Colonic mucosa (tissue), 4 donors: ENCODE results near the gene ZDHHC14. TPM values are rescaled to one million over a fixed set of nuclear protein-coding genes. Genes with fewer than 3 reads are reported as not detected.

Source experiments
- DNase-seq: peaks from one replicate; pipeline ENCODE4 v3.0.0-alpha.2; 2020
- H3K27ac ChIP-seq: fragments of 200-600 bp; one replicate; pipeline ENCODE4 v1.8.0; 2021
- H3K27me3 ChIP-seq: fragments of 200-600 bp; one replicate; pipeline ENCODE4 v1.8.0; 2021
- H3K36me3 ChIP-seq: fragments of 200-600 bp; one replicate; pipeline ENCODE4 v1.8.0; 2021
- H3K4me1 ChIP-seq: fragments of 200-600 bp; one replicate; pipeline ENCODE4 v1.8.0; 2021; ENCODE audit warnings: mild to moderate bottlenecking
- H3K4me3 ChIP-seq: fragments of 200-600 bp; one replicate; pipeline ENCODE4 v1.8.0; 2021
- H3K9ac ChIP-seq, 2 donors: one replicate each; pipeline ENCODE4 v1.7.0; 2013; ENCODE audit warnings: control low read depth in 2 of 2, low read depth in 2 of 2, low read length in 2 of 2
- H3K9me3 ChIP-seq: fragments of 200-600 bp; one replicate; pipeline ENCODE4 v1.8.0; 2021
- CTCF ChIP-seq: fragments of 200-600 bp; IDR thresholded peaks from one replicate; pipeline ENCODE4 v1.8.0; 2022; ENCODE audit warnings: antibody characterized with exemption, mild to moderate bottlenecking
- intact Hi-C: fragments of 100-400 bp; cut with DNase I; formaldehyde crosslinking; loops from one replicate; pipeline ENCODE4 v1.14.1; 2022
- total RNA-seq, 2 donors: library from RNA; stranded (reverse); fragmentation: NEBNext Ultra II Directional in 1 of 2; extraction: Animal tissue kit (Norgen Biotek cat#: 25700) in 1 of 2; gene quantifications; one replicate each; pipeline ENCODE4 v1.2.1, GENCODE V29; 2021
- donor health status: healthy.
- donor health status: DM: no; HTN: no; CAD: no.
- donor health status: DM: no; HTN: no; CAD: no.

Gene ZDHHC14
- total RNA-seq, 2 donors from 2014 or later, result 8.4 to 11.4 TPM

- Histone ChIP-seq H3K9ac (no peak overlapping the region), H3K27ac (no peak overlapping the region), H3K9me3 (no peaks in the 10 kb centered on the region), H3K36me3 (no peaks in the 10 kb centered on the region), H3K4me1 (no peaks in the 10 kb centered on the region), H3K27me3 (no peaks in the 10 kb centered on the region), H3K4me3 (no peak overlapping the region)
- intact Hi-C loops, result no loop called here
- no peak for DNase-seq
- TF ChIP-seq CTCF, result no peak
These were observed 43.2 kb upstream of the ZDHHC14 start for GRCh38 chr6:157337751-157338150.

GRCh38 chr6:157339432-157339831 lies 41.6 kb upstream of the ZDHHC14 start:
- H3K4me3 ChIP-seq, result no peak overlapping the region
- H3K9ac ChIP-seq, result no peak overlapping the region
- no peaks in the 10 kb centered on the region for H3K27me3 ChIP-seq
- no peak overlapping the region for H3K27ac ChIP-seq
- no peak for TF ChIP-seq CTCF
- DNase-seq, result no peak
- H3K9me3 ChIP-seq, result no peaks in the 10 kb centered on the region
- H3K4me1 ChIP-seq, result no peaks in the 10 kb centered on the region
- no peaks in the 10 kb centered on the region for H3K36me3 ChIP-seq
- intact Hi-C loops, result no loop called here

GRCh38 chr6:157343732-157344131 lies 37.3 kb upstream of the ZDHHC14 start:
- Histone ChIP-seq H3K4me3 (no peak overlapping the region), H3K36me3 (no peaks in the 10 kb centered on the region), H3K27ac (no peak overlapping the region), H3K9me3 (no peaks in the 10 kb centered on the region), H3K27me3 (no peaks in the 10 kb centered on the region), H3K4me1 (no peaks in the 10 kb centered on the region), H3K9ac (no peak overlapping the region)
- no peak for DNase-seq
- intact Hi-C loops, result no loop called here
- TF ChIP-seq CTCF, result no peak

- no peak for TF ChIP-seq CTCF
- DNase-seq, result no peak
- Histone ChIP-seq H3K36me3 (no peaks in the 10 kb centered on the region), H3K27ac (no peak overlapping the region), H3K27me3 (no peaks in the 10 kb centered on the region), H3K9me3 (no peaks in the 10 kb centered on the region), H3K9ac (no peak overlapping the region), H3K4me1 (no peaks in the 10 kb centered on the region), H3K4me3 (no peak overlapping the region)
- intact Hi-C loops, result no loop called here
These were observed 34.6 kb upstream of the ZDHHC14 start for GRCh38 chr6:157346373-157346772.

- intact Hi-C loops, result no loop called here
- no peaks in the 10 kb centered on the region for H3K27me3 ChIP-seq
- DNase-seq, result no peak
- no peak overlapping the region for H3K27ac ChIP-seq
- TF ChIP-seq CTCF, result no peak
- H3K4me3 ChIP-seq, result no peak overlapping the region
- no peaks in the 10 kb centered on the region for H3K36me3 ChIP-seq
- H3K4me1 ChIP-seq, result no peaks in the 10 kb centered on the region
- H3K9ac ChIP-seq, result no peak overlapping the region
- H3K9me3 ChIP-seq, result no peaks in the 10 kb centered on the region
These were observed 22.7 kb upstream of the ZDHHC14 start for GRCh38 chr6:157358287-157358686.

GRCh38 chr6:157361886-157362285 lies 19.1 kb upstream of the ZDHHC14 start:
- no peaks in the 10 kb centered on the region for H3K9me3 ChIP-seq
- intact Hi-C loops, result no loop called here
- no peak overlapping the region for H3K9ac ChIP-seq
- no peak for TF ChIP-seq CTCF
- no peaks in the 10 kb centered on the region for H3K36me3 ChIP-seq
- no peak for DNase-seq
- H3K4me1 ChIP-seq, result no peaks in the 10 kb centered on the region
- no peak overlapping the region for H3K27ac ChIP-seq
- H3K4me3 ChIP-seq, result no peak overlapping the region
- no peaks in the 10 kb centered on the region for H3K27me3 ChIP-seq
